Retina (tissue), 1 donor: Measurements from ENCODE around the gene NMNAT2.
A peak's percentile ranks its signal among the peaks of the same experiment; 100 is the strongest.
"Not testable (repeated sequence)": the region's sequence is repeated elsewhere in the genome, so short reads cannot be mapped to it uniquely, and the experiment has no call there.

Experiments
- DNase-seq: peaks from one replicate; pipeline ENCODE4 v3.0.0-alpha.2; 2016

The NMNAT2 gene

GRCh38 chr1:183284086-183284485 lies 134.1 kb downstream of the NMNAT2 start:
- no peak for DNase-seq

GRCh38 chr1:183283286-183283685 lies 134.9 kb downstream of the NMNAT2 start:
- no peak for DNase-seq

- DNase-seq, result no peak
Observed at GRCh38 chr1:183282101-183282855, 135.9 kb downstream of the NMNAT2 start.

GRCh38 chr1:183281553-183282091 lies 136.6 kb downstream of the NMNAT2 start:
- peak; percentile 92 for DNase-seq

GRCh38 chr1:183281039-183281438 lies 137.1 kb downstream of the NMNAT2 start:
- no peak for DNase-seq

GRCh38 chr1:183279835-183280234 lies 138.3 kb downstream of the NMNAT2 start:
- no peak for DNase-seq

GRCh38 chr1:183278739-183279591 lies 139.2 kb downstream of the NMNAT2 start:
- DNase-seq, result peak; percentile 39

GRCh38 chr1:183277821-183278738 lies 140.1 kb downstream of the NMNAT2 start:
- DNase-seq, result no peak

- no peak for DNase-seq
Observed at GRCh38 chr1:183276386-183277080, 141.6 kb downstream of the NMNAT2 start.

GRCh38 chr1:183275322-183275721 lies 142.9 kb downstream of the NMNAT2 start:
- no peak for DNase-seq

- no peak for DNase-seq
Observed at GRCh38 chr1:183274836-183275235, 143.3 kb downstream of the NMNAT2 start.

GRCh38 chr1:183273984-183274383 lies 144.2 kb downstream of the NMNAT2 start:
- DNase-seq, result not testable (repeated sequence)

GRCh38 chr1:183273300-183273699 lies 144.9 kb downstream of the NMNAT2 start:
- no peak for DNase-seq

- DNase-seq, result no peak
Observed at GRCh38 chr1:183272390-183272848, 145.8 kb downstream of the NMNAT2 start.

- no peak for DNase-seq
Observed at GRCh38 chr1:183270541-183271141, 147.5 kb downstream of the NMNAT2 start.

GRCh38 chr1:183267646-183268431 lies 150.3 kb downstream of the NMNAT2 start:
- DNase-seq, result no peak

GRCh38 chr1:183263886-183264602 lies 154.1 kb downstream of the NMNAT2 start:
- no peak for DNase-seq

GRCh38 chr1:183262628-183263200 lies 155.5 kb downstream of the NMNAT2 start:
- DNase-seq, result no peak

GRCh38 chr1:183259924-183260323 lies 158.3 kb downstream of the NMNAT2 start:
- DNase-seq, result no peak

- no peak for DNase-seq
Observed at GRCh38 chr1:183255073-183255472, 163.1 kb downstream of the NMNAT2 start.
